Measurements from ENCODE around the gene EAPP.
"Not testable (repeated sequence)": the region's sequence is repeated elsewhere in the genome, so short reads cannot be mapped to it uniquely, and the experiment has no call there.

Gene EAPP

GRCh38 chr14:34538096-34538495 lies 1.4 kb downstream of the EAPP start:
- DNase-seq (ENCODE audit: low spot score), result not testable (repeated sequence)

DNA sequence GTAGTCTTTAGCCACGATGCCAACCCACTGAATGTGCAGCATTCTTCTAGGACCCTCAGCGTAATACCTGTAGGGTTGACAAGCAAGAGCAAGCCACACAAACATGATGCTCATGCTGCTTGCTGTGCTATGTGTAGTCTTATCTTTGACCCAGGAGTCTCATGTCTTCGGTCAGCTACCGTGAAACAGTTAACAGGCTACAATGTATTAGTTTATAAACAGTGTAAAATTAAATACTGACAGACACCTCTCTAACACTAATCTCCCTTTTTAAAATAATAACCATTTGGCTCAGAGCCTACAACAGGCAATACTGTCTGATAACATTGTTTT lies 1.9 kb downstream of the EAPP start:
- DNase-seq (ENCODE audit: low spot score), result no peak

DNA sequence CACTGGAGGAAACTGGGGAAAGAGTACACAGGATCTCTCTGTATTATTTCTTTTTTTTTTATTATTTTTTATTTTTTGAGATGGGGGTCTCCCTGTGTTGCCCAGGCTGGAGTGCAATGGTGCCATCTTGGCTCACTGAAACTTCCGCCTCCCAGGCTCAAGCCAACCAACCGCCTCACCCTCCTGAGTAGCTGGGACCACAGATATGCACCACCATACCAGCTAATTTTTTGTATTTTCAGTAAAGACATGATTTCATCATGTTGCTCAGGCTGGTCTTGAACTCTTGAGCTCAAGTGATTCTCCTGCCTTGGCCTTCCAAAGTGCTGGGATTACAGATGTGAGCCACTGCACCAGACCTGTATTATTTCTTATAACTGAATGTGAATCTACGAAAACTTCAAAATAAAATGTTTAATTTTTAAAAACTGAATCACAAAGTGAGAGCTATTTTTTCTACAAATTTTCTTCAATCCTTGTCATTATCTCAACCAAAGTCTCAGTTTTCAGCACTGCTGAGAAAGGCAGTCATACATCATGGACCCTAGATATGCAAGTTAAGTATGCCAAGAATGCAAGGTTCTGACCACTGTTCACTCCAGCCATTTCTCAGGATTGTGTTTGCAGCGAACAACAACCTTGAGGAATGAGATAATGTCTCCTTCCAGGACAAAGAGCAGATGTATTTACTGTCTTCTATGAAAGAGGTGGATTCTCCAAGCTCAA lies 2.4 kb downstream of the EAPP start:
- DNase-seq (ENCODE audit: low spot score), result no peak

DNA sequence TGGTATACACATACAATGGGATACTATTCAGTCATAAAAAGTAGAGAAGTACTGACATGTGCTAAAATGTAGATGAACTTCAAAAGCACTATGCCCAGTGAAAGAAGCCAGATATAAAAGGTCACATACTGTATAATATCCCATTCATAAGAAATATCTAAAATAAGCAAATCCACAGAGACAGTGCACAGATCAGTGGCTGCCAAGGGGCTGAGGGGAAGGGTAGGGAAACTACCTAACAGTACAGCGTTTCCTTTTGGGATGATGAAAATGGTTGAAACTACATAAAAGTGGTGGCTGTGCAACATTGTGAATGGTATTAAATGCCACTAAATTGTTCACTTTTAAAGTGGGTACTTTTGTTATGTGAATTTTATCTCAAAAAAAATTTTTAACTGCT lies 11.9 kb downstream of the EAPP start:
- DNase-seq (ENCODE audit: low spot score), result no peak

DNA sequence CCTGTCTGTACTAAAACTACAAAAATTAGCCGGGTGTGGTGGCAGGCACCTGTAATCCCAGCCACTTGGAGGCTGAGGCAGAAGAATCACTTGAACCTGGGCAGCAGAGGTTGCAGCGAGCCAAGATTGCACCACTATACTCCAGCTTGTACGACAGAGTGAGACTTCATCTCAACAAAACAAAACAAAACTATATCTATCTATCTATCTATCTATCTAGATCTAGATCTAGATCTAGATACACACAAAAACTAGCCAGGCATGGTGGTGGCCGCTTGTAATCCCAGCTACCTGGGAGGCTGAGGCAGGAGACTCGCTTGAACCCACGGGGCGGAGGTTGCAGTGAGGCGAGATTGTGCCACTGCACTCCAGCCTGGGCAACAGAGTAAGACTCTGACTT lies 15.3 kb downstream of the EAPP start:
- DNase-seq (ENCODE audit: low spot score), result not testable (repeated sequence)

DNA sequence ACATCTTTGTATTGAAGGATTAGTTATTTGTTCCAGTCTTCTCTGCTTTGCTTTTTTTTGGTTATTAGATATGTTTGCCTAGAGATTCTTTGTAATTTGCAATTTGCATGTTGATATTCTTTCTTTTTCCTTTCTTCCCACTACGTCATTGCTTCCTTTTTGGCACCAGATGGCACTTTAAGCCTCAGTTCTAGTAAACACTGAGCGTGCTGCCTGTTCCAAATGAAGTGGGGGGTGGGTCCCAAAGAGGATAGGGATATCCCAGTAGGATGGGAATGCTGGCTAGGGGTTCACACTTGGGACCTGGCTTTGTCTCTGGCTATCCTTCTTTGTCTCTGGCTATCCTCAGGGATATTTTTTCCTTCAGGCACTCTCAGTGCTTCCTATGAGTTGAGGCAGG lies 17.0 kb downstream of the EAPP start:
- DNase-seq (ENCODE audit: low spot score), result no peak

DNA sequence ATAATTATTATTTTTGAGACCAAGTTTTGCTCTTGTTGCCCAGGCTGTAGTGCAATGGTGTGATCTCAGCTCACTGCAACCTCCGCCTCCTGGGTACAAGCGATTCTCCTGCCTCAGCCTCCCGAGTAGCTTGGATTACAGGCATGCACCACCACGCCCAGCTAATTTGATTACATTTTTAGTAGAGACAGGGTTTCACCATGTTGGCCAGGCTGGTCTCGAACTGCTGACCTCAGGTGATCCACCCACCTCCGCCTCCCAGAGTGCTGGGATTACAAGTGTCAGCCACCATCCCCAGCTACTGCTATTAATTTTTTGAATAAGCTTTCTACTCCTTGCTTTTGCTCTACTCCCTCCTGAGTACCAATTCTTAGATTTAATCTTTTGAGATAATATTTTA lies 18.4 kb downstream of the EAPP start:
- not testable (repeated sequence) for DNase-seq (ENCODE audit: low spot score)

DNA sequence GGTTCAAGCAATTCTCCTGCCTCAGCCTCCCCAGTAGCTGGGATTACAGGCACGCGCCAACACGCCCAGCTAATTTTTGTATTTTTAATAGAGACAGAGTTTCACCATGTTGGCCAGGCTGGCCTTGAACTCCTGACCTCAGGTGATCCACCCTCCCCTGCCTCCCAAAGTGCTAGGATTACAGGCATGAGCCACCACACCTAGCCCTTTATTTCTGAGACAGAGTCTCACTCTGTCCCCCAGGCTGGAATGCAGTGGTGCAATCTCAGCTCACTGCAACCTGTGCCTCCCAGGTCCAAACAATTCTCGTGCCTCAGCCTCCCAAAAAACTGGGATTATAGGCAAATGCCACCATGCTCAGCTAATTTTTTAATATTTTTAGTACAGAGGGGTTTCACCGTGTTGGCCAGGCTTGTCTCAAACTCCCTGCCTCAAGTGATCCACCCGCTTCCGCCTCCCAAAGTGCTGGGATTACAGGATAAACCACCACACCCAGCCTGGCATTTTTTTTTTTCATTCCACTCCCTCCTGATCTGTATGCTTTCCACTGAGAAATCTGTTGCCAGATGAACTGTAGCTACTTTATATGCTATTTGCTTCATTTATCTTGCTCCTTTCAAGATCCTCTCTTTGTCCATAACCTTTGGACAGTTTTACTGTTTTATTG lies 19.1 kb downstream of the EAPP start:
- DNase-seq (ENCODE audit: low spot score), result not testable (repeated sequence)

GRCh38 chr14:34507884-34508283 lies 31.6 kb downstream of the EAPP start:
- DNase-seq (ENCODE audit: low spot score), result no peak

DNA sequence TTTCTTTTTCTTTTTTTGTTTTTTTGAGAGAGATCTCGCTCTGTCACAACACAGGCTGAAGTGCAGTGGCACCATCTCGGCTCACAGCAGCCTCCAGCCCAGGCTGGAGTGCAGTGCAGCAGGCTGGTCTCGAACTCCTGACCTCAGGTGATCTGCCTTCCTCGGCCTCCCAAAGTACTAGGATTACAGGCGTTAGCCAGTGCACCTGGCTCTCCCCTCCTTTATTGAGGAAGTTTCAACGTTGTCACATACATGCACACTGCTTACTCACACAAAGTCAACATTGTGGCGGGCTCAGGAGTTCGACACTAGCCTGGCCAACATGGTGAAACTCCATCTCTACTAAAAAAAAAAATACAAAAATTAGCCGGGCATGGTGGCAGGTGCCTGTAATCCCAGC lies 32.0 kb downstream of the EAPP start:
- DNase-seq (ENCODE audit: low spot score), result no peak

DNA sequence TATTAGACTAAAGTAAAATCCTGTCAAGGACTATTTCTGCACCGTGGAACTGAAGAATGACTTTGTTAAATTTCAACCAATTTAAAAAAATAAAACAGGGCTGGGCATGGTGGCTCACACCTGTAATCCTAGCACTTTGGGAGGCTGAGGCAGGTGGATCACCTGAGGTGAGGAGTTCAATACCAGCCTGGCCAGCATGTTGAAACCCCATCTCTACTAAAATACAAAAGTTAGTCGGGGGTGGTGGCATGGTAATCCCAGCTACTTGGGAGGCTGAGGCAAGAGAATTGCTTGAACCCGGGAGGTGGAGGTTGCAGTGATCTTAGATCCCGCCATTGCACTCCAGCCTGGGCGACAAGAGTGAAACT lies 34.4 kb downstream of the EAPP start:
- DNase-seq (ENCODE audit: low spot score), result not testable (repeated sequence)

DNA sequence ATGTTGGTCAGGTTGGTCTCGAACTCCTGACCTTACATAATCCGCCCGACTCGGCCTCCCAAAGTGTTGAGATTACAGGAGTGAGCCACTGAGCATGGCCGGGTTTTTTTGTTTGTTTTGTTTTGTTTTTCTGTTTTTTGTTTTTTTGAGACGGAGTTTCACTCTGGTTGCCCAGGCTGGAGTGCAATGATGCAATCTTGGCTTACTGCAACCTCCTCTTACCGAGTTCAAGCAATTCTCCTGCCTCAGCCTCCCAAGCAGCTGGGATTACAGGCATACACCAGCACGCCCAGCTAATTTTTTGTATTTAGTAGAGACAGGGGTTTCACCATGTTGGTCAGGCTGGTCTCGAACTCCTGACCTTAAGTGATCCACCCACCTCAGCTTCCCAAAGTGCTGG lies 35.5 kb downstream of the EAPP start:
- not testable (repeated sequence) for DNase-seq (ENCODE audit: low spot score)

DNA sequence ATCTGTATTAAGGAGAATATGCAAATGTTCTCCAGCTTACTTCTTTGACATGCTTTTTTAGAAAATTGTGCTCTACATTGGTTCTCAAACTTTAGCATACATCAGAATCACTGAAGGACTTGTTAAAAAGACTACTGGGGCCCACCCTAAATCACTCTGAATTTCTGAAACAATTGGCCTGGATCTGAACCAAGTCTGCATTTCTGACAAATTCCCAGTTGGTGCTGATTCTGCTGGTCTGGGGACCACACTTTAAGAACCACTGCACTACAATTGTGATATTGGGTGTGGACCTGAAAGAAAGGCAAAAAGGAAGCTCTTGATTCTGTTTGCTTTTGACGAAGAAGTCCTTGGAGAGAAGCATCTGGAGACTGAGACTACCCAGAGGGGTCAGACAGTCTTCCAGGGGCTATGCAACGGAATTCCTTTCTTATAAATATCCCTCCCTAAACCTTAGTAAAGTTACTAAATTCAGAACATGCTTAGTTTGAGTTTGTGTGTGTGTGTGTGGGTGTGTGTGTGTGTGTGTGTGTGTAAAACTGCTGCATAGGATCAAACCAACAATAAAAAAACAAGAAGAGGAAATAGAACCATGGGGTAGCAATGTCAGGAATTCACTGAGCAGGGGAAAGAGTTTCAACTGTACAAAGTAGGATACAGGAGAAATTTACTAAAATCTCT lies 36.8 kb downstream of the EAPP start:
- DNase-seq (ENCODE audit: low spot score), result no peak

GRCh38 chr14:34502001-34502400 lies 37.5 kb downstream of the EAPP start:
- no peak for DNase-seq (ENCODE audit: low spot score)

DNA sequence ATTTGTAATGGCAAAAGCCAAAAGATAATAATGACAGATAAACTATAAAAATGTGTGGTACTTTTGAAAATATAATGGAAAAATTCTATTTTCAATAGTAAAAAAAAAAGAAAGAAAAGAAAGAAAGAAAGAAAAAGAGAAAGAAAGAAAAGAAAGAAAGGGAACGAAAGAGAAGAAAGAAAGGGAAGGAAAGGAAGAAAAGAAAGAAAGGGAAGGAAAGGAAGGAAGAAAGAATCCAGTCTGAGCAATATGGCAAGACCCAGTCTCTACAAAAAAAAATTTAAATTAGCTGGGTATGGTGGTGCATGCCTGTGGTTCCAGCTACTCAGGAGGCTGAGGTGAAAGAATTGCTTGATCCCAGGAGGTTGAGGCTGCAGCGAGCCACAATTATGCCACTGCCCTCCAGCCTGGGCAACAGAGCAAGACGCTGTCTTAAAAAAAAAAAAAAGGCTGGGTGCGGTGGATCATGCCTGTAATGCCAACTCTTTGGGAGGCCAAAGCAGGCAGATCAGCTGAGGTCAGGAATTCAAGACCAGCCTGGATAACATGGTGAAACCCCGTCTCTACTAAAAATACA lies 38.4 kb downstream of the EAPP start:
- no peak for DNase-seq (ENCODE audit: low spot score)

GRCh38 chr14:34498684-34499412 lies 40.7 kb downstream of the EAPP start:
- DNase-seq (ENCODE audit: low spot score), result no peak

DNA sequence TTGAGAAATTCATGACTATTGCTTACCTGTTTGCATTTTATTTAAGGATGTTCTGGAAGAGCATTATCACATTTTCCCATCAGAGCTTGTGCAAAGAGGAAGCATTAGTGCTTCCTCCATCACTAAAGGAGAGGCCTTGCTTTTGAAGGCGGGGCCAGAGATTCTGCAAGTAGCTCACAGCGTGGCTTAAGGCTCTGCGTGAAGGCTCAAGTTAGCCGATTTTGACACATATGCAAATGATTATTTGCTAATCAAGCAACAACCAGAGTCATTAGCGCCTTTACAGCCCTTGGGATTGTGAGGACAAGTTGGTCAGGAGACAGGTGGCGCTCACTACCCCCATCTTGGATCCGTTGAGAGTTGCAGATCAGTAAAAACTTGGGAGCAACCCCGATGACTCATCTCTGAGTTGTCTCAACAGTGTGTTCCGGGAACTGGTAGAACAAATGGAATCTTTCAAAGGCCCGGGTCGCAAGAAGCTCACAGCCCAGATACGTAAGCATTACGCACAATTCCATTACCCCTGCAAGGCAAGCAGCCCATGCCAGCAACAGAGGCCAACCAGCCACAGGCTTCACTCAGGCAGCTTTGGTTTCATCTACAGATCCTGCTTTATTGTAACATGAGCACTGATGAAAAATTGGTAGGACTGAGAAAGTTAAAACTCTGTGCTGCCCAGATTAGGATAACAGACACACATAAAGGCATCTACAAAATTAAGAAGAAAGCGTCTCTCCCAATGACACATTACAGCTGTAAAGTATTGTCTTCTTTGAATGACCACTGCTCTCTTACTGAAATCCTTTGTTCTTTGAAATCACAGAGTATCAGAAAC lies 42.6 kb downstream of the EAPP start:
- no peak for DNase-seq (ENCODE audit: low spot score)

- DNase-seq (ENCODE audit: low spot score), result no peak
Observed at GRCh38 chr14:34496007-34496678, 43.4 kb downstream of the EAPP start.

- no peak for DNase-seq (ENCODE audit: low spot score)
Observed at GRCh38 chr14:34489324-34489723, 50.2 kb downstream of the EAPP start.

DNA sequence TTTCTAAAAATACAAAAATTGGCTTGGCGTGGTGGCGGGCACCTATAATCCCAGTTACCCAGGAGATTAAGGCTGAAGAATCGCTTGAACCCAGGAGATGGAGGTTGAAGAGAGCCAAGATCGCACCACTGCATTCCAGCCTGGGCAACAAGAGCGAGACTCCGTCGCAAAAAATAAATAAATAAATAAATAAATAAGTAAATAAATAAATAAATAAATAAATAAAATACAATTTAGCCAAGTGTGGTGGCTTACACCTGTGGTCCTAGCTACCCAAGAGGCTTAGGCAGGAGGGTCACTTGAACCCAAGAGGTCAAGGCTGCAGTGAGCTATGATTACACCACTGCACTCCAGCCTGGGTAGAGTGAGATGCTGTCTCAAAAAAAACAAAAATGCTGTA lies 51.0 kb downstream of the EAPP start:
- no peak for DNase-seq (ENCODE audit: low spot score)

DNA sequence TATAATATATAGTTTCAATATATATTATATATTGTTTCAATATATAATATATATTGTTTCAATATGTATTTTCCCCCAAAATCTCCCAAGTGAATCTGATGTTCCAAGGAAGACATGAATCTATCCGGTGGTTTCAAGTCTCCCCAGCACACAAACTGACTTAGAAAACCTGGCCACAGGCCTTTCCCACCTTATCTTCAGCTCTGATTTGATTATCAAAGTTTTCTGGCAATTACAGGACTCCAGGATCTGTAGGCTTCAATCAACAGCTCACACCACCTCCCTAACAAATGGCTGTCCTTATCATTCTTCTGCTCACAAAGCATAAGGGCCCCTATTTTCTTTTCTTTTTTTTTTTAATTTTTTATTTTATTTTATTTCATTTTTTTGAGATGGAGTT lies 54.8 kb downstream of the EAPP start:
- DNase-seq (ENCODE audit: low spot score), result no peak

All from CD4-positive, alpha-beta T cell treated with Interleukin-6 at 100 ng/mL for 8 hours (primary cell).